ENCODE measurements around the gene CACNA2D1.
"Not testable (repeated sequence)": the region's sequence is repeated elsewhere in the genome, so short reads cannot be mapped to it uniquely, and the experiment has no call there.

The CACNA2D1 gene

GRCh38 chr7:82434275-82435022, 9.1 kb downstream of the CACNA2D1 start:
- no peak for DNase-seq (ENCODE audit: low spot score)

- DNase-seq (ENCODE audit: low spot score): no peak
These were observed 10.1 kb downstream of the CACNA2D1 start for GRCh38 chr7:82433507-82433906.

DNA sequence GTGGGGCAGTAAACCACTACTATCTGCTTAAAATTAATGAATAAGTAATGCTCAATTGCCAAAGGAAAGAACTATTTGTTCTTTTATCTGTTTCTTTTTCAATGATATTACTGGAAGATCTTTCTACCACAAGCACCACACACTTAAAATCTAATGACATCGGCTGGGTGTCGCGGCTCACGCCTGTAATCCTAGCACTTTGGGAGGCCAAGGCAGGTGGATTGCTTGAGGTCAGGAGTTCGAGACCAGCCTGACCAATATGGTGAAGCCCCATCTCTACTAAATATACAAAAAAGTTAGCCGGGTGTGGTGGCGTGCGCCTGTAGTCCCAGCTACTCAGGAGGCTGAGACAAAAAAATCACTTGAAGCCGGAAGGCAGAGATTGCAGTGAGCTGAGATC, 10.8 kb downstream of the CACNA2D1 start:
- not testable (repeated sequence) for DNase-seq (ENCODE audit: low spot score)

- DNase-seq (ENCODE audit: low spot score): no peak
These were observed 12.8 kb downstream of the CACNA2D1 start for GRCh38 chr7:82430500-82431465.

GRCh38 chr7:82429408-82429807, 14.2 kb downstream of the CACNA2D1 start:
- no peak for DNase-seq (ENCODE audit: low spot score)

DNA sequence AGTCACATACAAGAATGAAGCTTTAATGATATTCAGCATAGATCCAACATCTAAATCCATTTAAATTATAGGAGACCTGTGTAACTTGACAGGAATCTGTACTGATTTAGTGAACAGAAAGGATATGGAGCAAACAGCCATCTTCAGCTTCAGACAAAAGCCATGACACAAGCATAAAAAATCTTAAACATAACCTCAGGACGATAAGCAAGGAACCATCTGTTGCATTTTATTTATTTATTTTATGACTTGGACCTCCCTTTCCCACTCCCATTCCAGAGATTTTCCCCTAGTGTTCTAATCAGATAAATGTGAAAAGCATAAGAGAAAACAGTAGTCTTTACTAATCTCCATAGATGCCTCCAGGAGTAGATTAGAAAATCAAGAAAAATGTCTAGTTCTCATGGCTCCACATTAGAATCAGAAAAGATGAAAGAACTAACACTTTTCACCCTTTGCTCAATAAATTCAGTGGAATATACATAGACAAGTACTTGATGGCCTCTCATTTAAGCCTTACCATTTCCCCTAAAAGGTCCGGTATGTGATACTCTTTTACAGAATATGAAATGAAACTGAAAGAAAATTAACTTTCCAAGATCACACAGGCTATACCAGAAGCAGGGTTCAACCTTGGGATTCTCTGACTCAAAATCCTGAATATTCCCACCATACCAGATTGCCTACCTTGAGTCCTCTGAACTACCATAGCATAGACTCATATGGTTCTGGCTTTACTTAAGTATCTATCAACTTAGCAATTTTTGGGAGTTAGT, 15.2 kb downstream of the CACNA2D1 start:
- peak; percentile 48 for DNase-seq (ENCODE audit: low spot score)

DNA sequence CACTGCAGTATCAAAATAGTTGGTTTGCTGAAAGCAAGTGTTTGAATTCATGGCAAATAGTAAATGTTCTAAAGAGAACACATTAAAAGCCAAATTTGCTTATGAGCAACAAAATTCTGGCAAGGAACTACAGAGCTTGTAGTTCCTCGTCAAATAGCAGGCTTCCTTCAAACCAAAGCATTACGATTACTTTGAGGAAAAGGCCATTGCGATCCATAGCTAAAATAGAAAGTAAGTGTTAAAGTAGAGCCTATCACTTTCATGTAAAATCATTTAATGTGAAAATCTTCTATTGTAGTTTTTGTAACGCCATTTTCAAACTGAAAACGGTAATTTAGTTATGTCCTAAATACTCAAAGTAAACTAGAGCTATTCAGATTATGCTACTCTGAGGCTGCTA, 20.1 kb downstream of the CACNA2D1 start:
- no peak for DNase-seq (ENCODE audit: low spot score)

DNA sequence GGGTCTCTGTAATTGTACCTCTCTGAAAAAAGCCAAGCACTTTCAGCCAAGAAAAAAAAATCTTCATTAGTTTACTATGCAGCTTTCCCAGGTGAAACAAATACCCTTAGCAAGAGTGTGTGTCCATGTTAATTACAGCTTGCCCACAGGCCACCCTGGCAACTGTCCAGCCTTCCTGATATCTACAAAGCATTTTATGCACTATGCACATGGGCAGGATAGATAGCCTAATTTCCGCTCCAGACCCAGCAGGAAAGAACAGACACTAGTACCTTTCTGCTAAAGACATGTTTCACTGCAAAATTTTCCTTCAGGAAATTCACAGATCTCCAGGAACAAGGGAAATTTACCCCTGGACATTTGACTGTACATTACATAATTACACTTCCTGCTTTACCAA, 24.4 kb downstream of the CACNA2D1 start:
- DNase-seq (ENCODE audit: low spot score): no peak

DNA sequence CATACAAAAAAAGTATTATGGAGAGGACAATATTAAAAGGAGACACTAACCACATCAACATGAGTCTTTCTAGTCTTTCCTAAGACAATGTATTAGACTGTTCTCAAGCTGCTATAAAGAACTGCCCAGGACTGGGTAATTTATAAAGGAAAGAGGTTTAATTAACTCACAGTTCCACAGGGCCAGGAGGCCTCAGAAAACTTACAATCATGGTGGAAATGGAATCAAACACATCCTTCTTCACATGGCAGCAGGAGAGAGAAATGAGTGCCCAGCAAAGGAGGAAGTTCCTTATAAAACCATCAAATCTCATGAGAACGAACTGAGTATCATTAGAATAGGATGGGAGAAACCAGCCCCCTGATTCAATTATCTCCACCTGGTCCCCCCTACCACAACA, 25.7 kb downstream of the CACNA2D1 start:
- no peak for DNase-seq (ENCODE audit: low spot score)

- no peak for DNase-seq (ENCODE audit: low spot score)
These were observed 27.2 kb downstream of the CACNA2D1 start for GRCh38 chr7:82416402-82416801.

- no peak for DNase-seq (ENCODE audit: low spot score)
These were observed 29.2 kb downstream of the CACNA2D1 start for GRCh38 chr7:82414389-82414788.

DNA sequence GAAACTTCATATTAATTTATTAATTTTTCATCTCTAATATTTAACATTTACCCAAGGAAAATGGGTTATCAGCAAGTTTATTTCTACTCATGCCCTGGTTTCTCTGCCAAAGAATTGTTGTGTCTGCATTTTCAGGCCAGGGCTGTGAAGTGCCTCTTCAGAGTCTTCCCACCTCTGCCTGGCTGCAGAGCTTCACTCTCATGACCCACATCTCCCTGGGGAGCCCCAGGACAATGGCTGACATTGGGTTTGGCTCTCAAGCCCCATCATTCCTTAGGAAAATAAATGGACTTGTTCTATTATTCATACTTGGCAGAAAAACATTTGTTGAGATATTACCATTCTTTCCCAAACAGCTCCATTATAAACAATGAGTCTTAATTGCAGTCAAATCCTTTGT, 30.3 kb downstream of the CACNA2D1 start:
- DNase-seq (ENCODE audit: low spot score): no peak

- DNase-seq (ENCODE audit: low spot score): no peak
These were observed 31.8 kb downstream of the CACNA2D1 start for GRCh38 chr7:82411732-82412131.

- no peak for DNase-seq (ENCODE audit: low spot score)
These were observed 33.1 kb downstream of the CACNA2D1 start for GRCh38 chr7:82410461-82410860.

- no peak for DNase-seq (ENCODE audit: low spot score)
These were observed 36.6 kb downstream of the CACNA2D1 start for GRCh38 chr7:82406937-82407336.

DNA sequence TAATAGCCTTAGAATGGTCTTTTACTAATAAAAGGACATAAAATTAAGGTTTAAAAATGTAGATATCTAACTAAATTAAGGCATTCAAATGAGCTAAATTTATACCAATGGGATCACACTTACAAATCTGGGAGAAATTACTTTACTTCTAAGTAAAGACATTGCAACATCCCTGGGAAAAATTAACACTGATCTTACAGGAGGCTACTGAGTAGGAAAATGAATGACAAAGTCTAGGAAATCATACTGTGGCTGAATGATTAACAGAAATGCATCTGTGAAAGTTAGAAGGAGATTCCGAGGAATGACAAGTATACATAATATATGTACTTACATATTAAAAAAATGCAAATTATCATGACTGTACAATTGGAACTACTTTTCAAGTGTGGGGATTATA, 38.3 kb downstream of the CACNA2D1 start:
- DNase-seq (ENCODE audit: low spot score): no peak

DNA sequence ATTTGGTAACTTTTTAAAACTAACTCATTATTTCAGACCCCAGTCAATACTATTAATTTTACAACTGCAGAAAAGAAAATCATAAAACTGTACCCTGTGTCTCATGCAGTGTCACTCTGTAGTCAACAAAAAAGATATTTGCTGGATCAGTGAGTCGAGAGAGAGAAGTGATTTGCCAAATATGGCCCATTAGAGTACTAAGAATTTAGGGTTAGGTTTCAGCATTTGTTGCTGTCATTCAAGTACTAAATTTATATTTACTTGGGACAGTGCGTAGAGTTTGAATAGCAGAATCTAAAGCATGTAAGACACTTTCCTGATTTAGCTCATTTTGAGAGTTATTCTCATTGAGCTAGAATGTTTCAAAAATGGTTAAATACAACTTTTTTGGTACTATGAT, 38.9 kb downstream of the CACNA2D1 start:
- DNase-seq (ENCODE audit: low spot score): no peak

- no peak for DNase-seq (ENCODE audit: low spot score)
These were observed 39.5 kb downstream of the CACNA2D1 start for GRCh38 chr7:82404094-82404493.

- DNase-seq (ENCODE audit: low spot score): no peak
These were observed 45.6 kb downstream of the CACNA2D1 start for GRCh38 chr7:82397879-82398524.

DNA sequence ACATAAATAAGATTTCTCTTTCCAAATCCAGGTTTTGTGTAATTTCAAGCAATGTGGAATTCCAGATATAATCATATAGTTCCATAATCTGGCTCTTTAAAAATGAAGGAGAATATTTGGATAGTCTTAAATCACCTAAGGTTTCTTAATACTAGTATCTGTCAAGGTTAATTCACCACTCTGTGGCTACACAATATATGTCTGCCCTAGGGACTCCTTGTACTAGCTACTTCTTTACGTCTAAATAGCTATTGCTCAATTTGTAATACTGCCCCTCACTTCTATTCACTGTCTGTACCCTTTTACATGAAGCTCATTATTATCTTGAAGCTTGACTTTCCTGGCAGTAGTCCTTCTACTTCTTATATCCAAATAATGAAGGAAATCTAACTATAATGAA, 47.2 kb downstream of the CACNA2D1 start:
- DNase-seq (ENCODE audit: low spot score): no peak

- DNase-seq (ENCODE audit: low spot score): no peak
These were observed 48.4 kb downstream of the CACNA2D1 start for GRCh38 chr7:82395147-82395546.

- no peak for DNase-seq (ENCODE audit: low spot score)
These were observed 49.7 kb downstream of the CACNA2D1 start for GRCh38 chr7:82393840-82394220.
